Measurements from ENCODE around the gene PLEKHS1. TPM values are rescaled to one million over a fixed set of nuclear protein-coding genes. Genes with fewer than 3 reads are reported as not detected.

PLEKHS1 gene
- 1 to 10 TPM in 1 of 4 donors, under 1 TPM in 1, not detected in 2; 0.12 to 1.1 TPM for total RNA-seq

DNA sequence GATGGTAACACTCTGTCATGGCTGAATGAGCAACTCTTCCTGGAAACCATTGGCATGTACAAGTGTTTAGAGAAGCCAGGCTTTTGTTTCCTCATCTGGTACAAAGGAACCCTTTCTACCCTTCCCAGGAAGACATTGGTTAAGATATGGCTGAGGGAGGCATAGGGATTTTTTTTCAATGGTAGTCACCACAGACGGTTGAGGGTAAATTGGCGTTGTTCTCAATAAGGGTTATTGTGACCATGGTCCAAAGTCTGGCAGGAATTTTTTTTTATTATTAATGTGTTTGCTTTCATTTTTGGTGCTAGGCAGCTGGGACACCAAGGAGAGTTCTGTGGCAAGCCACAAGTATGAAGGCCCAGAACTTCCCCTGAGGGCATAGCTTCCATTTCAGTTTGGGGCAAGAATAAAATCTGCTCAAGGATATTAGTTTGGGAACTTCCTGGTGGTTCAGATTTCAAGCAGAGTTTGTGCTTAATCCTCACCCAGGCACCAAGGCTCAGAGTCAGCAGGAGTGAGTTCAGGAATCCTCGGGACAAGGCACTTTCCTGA lies at the start of gene PLEKHS1:
Gene PLEKHS1 (plus strand): TSS at position 502 of the 552 bp plus-strand sequence. CDS start 3,596 bp downstream, outside the sequence.
- H3K4me1 ChIP-seq = peaks cover 0 to 3% (median 0%) of the 10 kb centered on the region in 3 donors
- H3K27me3 ChIP-seq = no peaks in the 10 kb centered on the region
- ATAC-seq = no peak
- no peak within 1 kb of the TSS for H3K4me3 ChIP-seq
- WGBS, 2 donors (ENCODE audit: low coverage in 1 of 2) = 88 to 95% methylated on average over 2 to 3 of the region's 3 CpGs
- H3K36me3 ChIP-seq = no peaks in the 10 kb centered on the region
- TF ChIP-seq POLR2AphosphoS5 (IDR thresholded peaks at IDR 0.05) = no peak
- TF ChIP-seq POLR2A (IDR thresholded peaks at IDR 0.05) = no peak
- TF ChIP-seq EP300 (IDR thresholded peaks at IDR 0.05) = no peak
- TF ChIP-seq, protein P1, sequence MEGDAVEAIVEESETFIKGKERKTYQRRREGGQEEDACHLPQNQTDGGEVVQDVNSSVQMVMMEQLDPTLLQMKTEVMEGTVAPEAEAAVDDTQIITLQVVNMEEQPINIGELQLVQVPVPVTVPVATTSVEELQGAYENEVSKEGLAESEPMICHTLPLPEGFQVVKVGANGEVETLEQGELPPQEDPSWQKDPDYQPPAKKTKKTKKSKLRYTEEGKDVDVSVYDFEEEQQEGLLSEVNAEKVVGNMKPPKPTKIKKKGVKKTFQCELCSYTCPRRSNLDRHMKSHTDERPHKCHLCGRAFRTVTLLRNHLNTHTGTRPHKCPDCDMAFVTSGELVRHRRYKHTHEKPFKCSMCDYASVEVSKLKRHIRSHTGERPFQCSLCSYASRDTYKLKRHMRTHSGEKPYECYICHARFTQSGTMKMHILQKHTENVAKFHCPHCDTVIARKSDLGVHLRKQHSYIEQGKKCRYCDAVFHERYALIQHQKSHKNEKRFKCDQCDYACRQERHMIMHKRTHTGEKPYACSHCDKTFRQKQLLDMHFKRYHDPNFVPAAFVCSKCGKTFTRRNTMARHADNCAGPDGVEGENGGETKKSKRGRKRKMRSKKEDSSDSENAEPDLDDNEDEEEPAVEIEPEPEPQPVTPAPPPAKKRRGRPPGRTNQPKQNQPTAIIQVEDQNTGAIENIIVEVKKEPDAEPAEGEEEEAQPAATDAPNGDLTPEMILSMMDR (IDR thresholded peaks at IDR 0.05) = no peak
- H3K9me3 ChIP-seq = no peaks in the 10 kb centered on the region
- H3K27ac ChIP-seq = no peak within 1 kb of the TSS

DNA sequence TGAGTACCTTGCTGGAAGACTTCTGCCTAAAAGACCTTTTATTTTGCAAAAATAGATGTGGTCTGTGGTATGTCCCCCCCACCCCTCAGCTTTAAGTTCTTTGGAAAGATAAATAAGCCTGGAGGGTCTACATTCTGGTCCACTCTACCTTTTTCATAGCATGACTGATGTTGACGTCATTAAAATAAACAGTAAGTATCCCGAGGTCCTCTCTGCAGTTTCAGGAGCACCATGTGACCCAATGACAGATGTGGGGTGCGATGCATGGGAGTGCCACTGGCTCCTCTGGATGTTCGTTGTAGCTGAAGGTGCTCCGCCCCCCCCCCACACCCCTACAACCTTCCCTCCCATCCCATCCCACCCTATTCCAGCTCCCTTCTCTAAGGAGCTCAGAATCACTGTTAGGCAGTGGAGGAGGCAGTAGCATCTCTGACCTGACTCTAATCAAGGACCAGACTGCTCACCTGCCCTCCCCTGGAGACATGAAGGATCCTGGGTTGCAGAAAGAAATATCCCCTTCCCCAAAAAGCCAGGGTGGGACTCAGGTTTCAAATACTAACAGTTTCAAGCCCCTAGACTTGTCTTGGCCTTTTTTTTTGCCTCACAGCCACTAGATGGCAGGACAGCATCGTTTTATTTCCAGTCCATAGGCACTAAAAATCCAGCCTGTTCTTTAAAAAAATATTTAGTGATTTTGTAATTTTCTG lies 46.7 kb upstream of the PLEKHS1 start:
- ATAC-seq = no peak
- Histone ChIP-seq H3K36me3 (peaks cover 0 to 24% of the 10 kb centered on the region in 2 donors), H3K27me3 (no peaks in the 10 kb centered on the region), H3K9me3 (no peaks in the 10 kb centered on the region), H3K4me3 (no peak overlapping the region), H3K27ac (no peak overlapping the region), H3K4me1 (peaks cover 5 to 42% (median 10%) of the 10 kb centered on the region in 3 donors)
- TF ChIP-seq, protein P1 (IDR thresholded peaks at IDR 0.05) = peak; percentile 50 to 72 (median 66)
- TF ChIP-seq POLR2AphosphoS5 (IDR thresholded peaks at IDR 0.05) = no peak
- 0 to 15% methylated on average over 1 to 5 of the region's 6 CpGs for WGBS, 2 donors (ENCODE audit: low coverage in 1 of 2)

DNA sequence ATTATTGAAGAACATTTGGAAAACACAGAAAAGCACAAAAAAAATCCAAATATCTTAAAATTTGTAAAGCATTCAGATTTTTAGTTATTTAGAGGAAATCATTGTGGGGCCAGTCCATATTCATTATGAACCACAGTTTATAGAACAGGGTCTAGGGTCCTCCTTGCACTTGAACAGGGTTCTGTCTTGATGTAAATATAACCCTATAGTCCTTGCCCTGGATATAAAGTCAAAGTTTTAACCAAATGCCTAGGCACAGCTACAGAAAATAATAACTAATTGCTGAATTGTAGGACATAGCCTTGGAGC lies 46.2 kb upstream of the PLEKHS1 start:
- no peaks in the 10 kb centered on the region for H3K27me3 ChIP-seq
- ATAC-seq = no peak
- H3K4me3 ChIP-seq = no peak overlapping the region
- no peaks in the 10 kb centered on the region for H3K9me3 ChIP-seq
- H3K36me3 ChIP-seq = peaks cover 0 to 24% of the 10 kb centered on the region in 2 donors
- H3K4me1 ChIP-seq = peaks cover 5 to 47% (median 15%) of the 10 kb centered on the region in 3 donors
- H3K27ac ChIP-seq = no peak overlapping the region
- TF ChIP-seq, protein P1 (IDR thresholded peaks at IDR 0.05) = no peak
- no peak for TF ChIP-seq POLR2AphosphoS5 (IDR thresholded peaks at IDR 0.05)
- no peak for TF ChIP-seq POLR2A (IDR thresholded peaks at IDR 0.05)
- no peak for TF ChIP-seq EP300 (IDR thresholded peaks at IDR 0.05)

DNA sequence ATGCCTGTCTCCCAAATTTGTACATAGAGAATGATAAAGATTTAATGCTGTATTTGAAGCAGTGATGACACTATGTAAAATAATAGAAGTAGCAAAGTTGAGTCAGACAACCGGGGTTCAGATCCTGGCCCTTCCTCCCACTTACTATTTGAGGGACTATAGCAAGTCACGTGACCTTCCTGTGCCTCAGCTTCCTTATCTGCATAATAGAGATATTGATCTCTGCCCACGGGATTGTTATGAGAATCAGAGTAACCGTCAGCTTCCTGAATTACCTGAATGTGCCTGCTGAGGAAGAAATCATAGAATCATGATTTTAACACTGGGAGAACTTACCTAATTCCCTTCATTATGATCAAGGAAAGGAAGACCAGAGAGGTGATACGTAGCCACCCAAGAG lies 44.9 kb upstream of the PLEKHS1 start:
- H3K9me3 ChIP-seq = no peaks in the 10 kb centered on the region
- no peak overlapping the region for H3K4me3 ChIP-seq
- no peak for TF ChIP-seq POLR2AphosphoS5 (IDR thresholded peaks at IDR 0.05)
- no peak for TF ChIP-seq POLR2A (IDR thresholded peaks at IDR 0.05)
- no peak for TF ChIP-seq EP300 (IDR thresholded peaks at IDR 0.05)
- TF ChIP-seq, protein P1 (IDR thresholded peaks at IDR 0.05) = no peak
- no peak overlapping the region for H3K27ac ChIP-seq
- no peak for ATAC-seq
- H3K27me3 ChIP-seq = no peaks in the 10 kb centered on the region
- WGBS, 2 donors (ENCODE audit: low coverage in 1 of 2) = 73 to 76% methylated on average over 5 of the region's 5 CpGs
- peaks cover 0 to 19% of the 10 kb centered on the region in 2 donors for H3K36me3 ChIP-seq
- peaks cover 5 to 61% (median 24%) of the 10 kb centered on the region in 3 donors for H3K4me1 ChIP-seq

DNA sequence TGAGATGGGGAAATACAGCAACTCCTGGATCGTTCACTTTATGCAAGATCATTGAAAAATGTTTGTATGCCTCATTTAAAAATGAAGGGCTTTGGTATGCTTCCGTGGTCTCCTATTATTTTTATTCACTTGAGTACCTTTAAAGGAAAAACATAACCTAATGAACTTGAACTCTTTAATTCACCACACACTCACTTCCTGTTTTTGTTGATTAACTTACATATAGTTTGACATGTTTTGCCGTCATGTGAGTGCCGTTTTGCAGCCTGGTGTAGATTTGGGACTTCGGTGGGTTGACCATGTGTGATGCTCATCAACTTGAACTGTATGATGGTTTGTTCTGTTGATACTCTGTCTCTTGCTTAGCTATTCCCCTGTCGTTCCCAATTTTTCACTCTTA lies 42.8 kb upstream of the PLEKHS1 start:
- TF ChIP-seq EP300 (IDR thresholded peaks at IDR 0.05) = no peak
- TF ChIP-seq POLR2AphosphoS5 (IDR thresholded peaks at IDR 0.05) = no peak
- no peak for TF ChIP-seq POLR2A (IDR thresholded peaks at IDR 0.05)
- TF ChIP-seq, protein P1 (IDR thresholded peaks at IDR 0.05) = no peak
- Histone ChIP-seq H3K27me3 (no peaks in the 10 kb centered on the region), H3K27ac (peak overlapping the region in 1 of 4 donors; percentile 10), H3K4me3 (no peak overlapping the region), H3K9me3 (no peaks in the 10 kb centered on the region), H3K36me3 (peaks cover 0 to 7% of the 10 kb centered on the region in 2 donors), H3K4me1 (peaks cover 5 to 66% (median 25%) of the 10 kb centered on the region in 3 donors)
- ATAC-seq = no peak
- WGBS, 2 donors (ENCODE audit: low coverage in 1 of 2) = 93 to 96% methylated on average over 5 to 6 of the region's 6 CpGs

Data from gastroesophageal sphincter (tissue), 4 donors.